ENCODE results near the gene DIP2C. TPM values are rescaled to one million over a fixed set of nuclear protein-coding genes. Genes with fewer than 3 reads are reported as not detected.

The DIP2C gene
- polyA plus RNA-seq, 3 donors: 0.11 TPM; not detected in 2

GRCh38 chr10:306007-306674, 383.3 kb downstream of the DIP2C start:
- H2AFZ ChIP-seq (ENCODE audit: insufficient read depth, low read depth, low read length, poor library complexity, severe bottlenecking): no peak overlapping the region
- 70% methylated on average over 3 of the region's 6 CpGs for WGBS (ENCODE audit: insufficient coverage)
- intact Hi-C loops (cut with micrococcal nuclease): no loop called here
- DNase-seq: no peak
- peaks cover 0 to 7% (median 1%) of the 10 kb centered on the region in 3 donors for H3K27me3 Mint-ChIP-seq (ENCODE audit: low read depth in 3 of 3)
- H3K36me3 Mint-ChIP-seq: no peaks in the 10 kb centered on the region
- H3K79me2 ChIP-seq (ENCODE audit: insufficient read depth, low read length): no peaks in the 10 kb centered on the region
- H3K4me2 ChIP-seq (replicated peaks; ENCODE audit: extremely low read depth, low read length, poor library complexity, severe bottlenecking): no peak overlapping the region
- no peak overlapping the region for H3K27ac ChIP-seq (ENCODE audit: low read depth in 1 of 2, low read length in 2 of 2)
- no peaks in the 10 kb centered on the region for H3K9me3 ChIP-seq (replicated peaks in 1 of 2; ENCODE audit: control insufficient read depth in 1 of 2, insufficient read depth in 1 of 2, low read length in 2 of 2)
- peak overlapping the region in 1 of 7 donors; percentile 79 for H3K27ac Mint-ChIP-seq
- peaks cover 0 to 2% (median 0%) of the 10 kb centered on the region in 7 donors for H3K9me3 Mint-ChIP-seq
- no peak overlapping the region for H3K9ac ChIP-seq (ENCODE audit: insufficient read depth, low read length, poor library complexity, severe bottlenecking)
- no peaks in the 10 kb centered on the region for H4K20me1 ChIP-seq (ENCODE audit: insufficient read depth, low read length)
- no peak for TF ChIP-seq CTCF (IDR thresholded peaks at IDR 0.05)
- no peak overlapping the region for H3K4me3 Mint-ChIP-seq
- H3K4me3 ChIP-seq (replicated peaks in 1 of 3; ENCODE audit: low read depth in 2 of 3, low read length in 3 of 3): no peak overlapping the region
- peaks cover 0 to 7% of the 10 kb centered on the region in 2 donors for H3K4me1 ChIP-seq (ENCODE audit: control insufficient read depth in 1 of 2, insufficient read depth in 2 of 2, low read length in 2 of 2)
- no peaks in the 10 kb centered on the region for H3K36me3 ChIP-seq (replicated peaks in 1 of 2; ENCODE audit: control insufficient read depth in 1 of 2, insufficient read depth in 2 of 2, low read length in 2 of 2)
- H3K27me3 ChIP-seq (ENCODE audit: control insufficient read depth in 2 of 2, insufficient read depth in 2 of 2, low read length in 2 of 2): no peaks in the 10 kb centered on the region
- peaks cover 17% of the 10 kb centered on the region for H3K4me1 Mint-ChIP-seq

GRCh38 chr10:305034-305433, 384.4 kb downstream of the DIP2C start:
- no peak overlapping the region for H3K4me3 ChIP-seq (replicated peaks in 1 of 3; ENCODE audit: low read depth in 2 of 3, low read length in 3 of 3)
- no peak overlapping the region for H3K4me2 ChIP-seq (replicated peaks; ENCODE audit: extremely low read depth, low read length, poor library complexity, severe bottlenecking)
- H3K79me2 ChIP-seq (ENCODE audit: insufficient read depth, low read length): no peaks in the 10 kb centered on the region
- no peak overlapping the region for H2AFZ ChIP-seq (ENCODE audit: insufficient read depth, low read depth, low read length, poor library complexity, severe bottlenecking)
- H4K20me1 ChIP-seq (ENCODE audit: insufficient read depth, low read length): no peaks in the 10 kb centered on the region
- H3K9me3 Mint-ChIP-seq: peaks cover 0 to 2% (median 0%) of the 10 kb centered on the region in 7 donors
- no peaks in the 10 kb centered on the region for H3K9me3 ChIP-seq (replicated peaks in 1 of 2; ENCODE audit: control insufficient read depth in 1 of 2, insufficient read depth in 1 of 2, low read length in 2 of 2)
- H3K4me1 Mint-ChIP-seq: peaks cover 17% of the 10 kb centered on the region
- no peak overlapping the region for H3K27ac Mint-ChIP-seq
- H3K9ac ChIP-seq (ENCODE audit: insufficient read depth, low read length, poor library complexity, severe bottlenecking): no peak overlapping the region
- no peaks in the 10 kb centered on the region for H3K27me3 ChIP-seq (ENCODE audit: control insufficient read depth in 2 of 2, insufficient read depth in 2 of 2, low read length in 2 of 2)
- H3K4me3 Mint-ChIP-seq: no peak overlapping the region
- H3K27me3 Mint-ChIP-seq (ENCODE audit: low read depth in 3 of 3): peaks cover 0 to 4% (median 4%) of the 10 kb centered on the region in 3 donors
- no peaks in the 10 kb centered on the region for H3K36me3 ChIP-seq (replicated peaks in 1 of 2; ENCODE audit: control insufficient read depth in 1 of 2, insufficient read depth in 2 of 2, low read length in 2 of 2)
- intact Hi-C loops (cut with micrococcal nuclease): no loop called here
- H3K27ac ChIP-seq (ENCODE audit: low read depth in 1 of 2, low read length in 2 of 2): no peak overlapping the region
- 91% methylated on average over 4 of the region's 4 CpGs for WGBS (ENCODE audit: insufficient coverage)
- no peak for TF ChIP-seq CTCF (IDR thresholded peaks at IDR 0.05)
- H3K4me1 ChIP-seq (ENCODE audit: control insufficient read depth in 1 of 2, insufficient read depth in 2 of 2, low read length in 2 of 2): peaks cover 0 to 7% of the 10 kb centered on the region in 2 donors
- DNase-seq: no peak
- no peaks in the 10 kb centered on the region for H3K36me3 Mint-ChIP-seq

All from CD14-positive monocyte (primary cell).